Mesendoderm (in vitro differentiated cells): ENCODE measurements around the gene SPRR2F.

ENCODE experiments used
- DNase-seq: peaks from one replicate; pipeline ENCODE4 v3.0.0; 2013
- H2AK5ac ChIP-seq: 2 replicates; pipeline ENCODE4 v1.6.1; 2013; ENCODE audit warnings: low read length, inconsistent platforms
- H2BK120ac ChIP-seq: 2 replicates; pipeline ENCODE4 v1.6.1; 2013; ENCODE audit warnings: low read depth, mild to moderate bottlenecking, low read length, moderate library complexity, mixed read lengths
- H2BK15ac ChIP-seq: replicated peaks from 2 replicates; pipeline ENCODE4 v1.6.1; 2013; ENCODE audit warnings: low read depth, mild to moderate bottlenecking, moderate library complexity
- H2BK5ac ChIP-seq: 2 replicates; pipeline ENCODE4 v1.6.1; 2013; ENCODE audit warnings: low read length, inconsistent platforms
- H3K18ac ChIP-seq: 2 replicates; pipeline ENCODE4 v1.6.1; 2013; ENCODE audit warnings: mild to moderate bottlenecking, low read length, mixed read lengths
- H3K23ac ChIP-seq: one replicate; pipeline ENCODE4 v1.6.1; 2013; ENCODE audit warnings: low read length
- H3K27ac ChIP-seq: 2 replicates; pipeline ENCODE4 v1.5.1; 2013; ENCODE audit warnings: low read depth, mild to moderate bottlenecking, inconsistent platforms, low read length, moderate library complexity
- H3K27me3 ChIP-seq: 2 replicates; pipeline ENCODE4 v1.6.1; 2013; ENCODE audit warnings: low read length, control low read depth, mild to moderate bottlenecking, inconsistent platforms; ENCODE audit not compliant: insufficient read depth, poor library complexity
- H3K36me3 ChIP-seq: 2 replicates; pipeline ENCODE4 v1.6.1; 2013; ENCODE audit warnings: low read length, inconsistent platforms; ENCODE audit not compliant: control insufficient read depth, insufficient read depth
- H3K4ac ChIP-seq: one replicate; pipeline ENCODE4 v1.6.1; 2013; ENCODE audit warnings: low read depth, mild to moderate bottlenecking, low read length, moderate library complexity
- H3K4me1 ChIP-seq: 2 replicates; pipeline ENCODE4 v1.6.1; 2013; ENCODE audit warnings: low read depth, low read length, inconsistent platforms; ENCODE audit not compliant: control insufficient read depth
- H3K4me2 ChIP-seq: 2 replicates; pipeline ENCODE4 v1.6.1; 2013; ENCODE audit warnings: low read length
- H3K4me3 ChIP-seq: 2 replicates; pipeline ENCODE4 v1.5.1; 2013; ENCODE audit warnings: mild to moderate bottlenecking, low read length
- H3K56ac ChIP-seq: one replicate; pipeline ENCODE4 v1.6.1; 2013; ENCODE audit warnings: low read length
- H3K79me1 ChIP-seq: 2 replicates; pipeline ENCODE4 v1.6.1; 2013; ENCODE audit warnings: low read length, inconsistent platforms
- H3K79me2 ChIP-seq: 2 replicates; pipeline ENCODE4 v1.6.1; 2013; ENCODE audit warnings: mild to moderate bottlenecking, low read length; ENCODE audit not compliant: control insufficient read depth, insufficient read depth
- H3K9ac ChIP-seq: 2 replicates; pipeline ENCODE4 v1.6.1; 2013; ENCODE audit warnings: low read length, inconsistent platforms
- H4K5ac ChIP-seq: one replicate; pipeline ENCODE4 v1.6.1; 2013; ENCODE audit warnings: low read length
- H4K8ac ChIP-seq: one replicate; pipeline ENCODE4 v1.6.1; 2013; ENCODE audit warnings: low read depth, mild to moderate bottlenecking, control low read depth, low read length, moderate library complexity
- WGBS: extraction: QIAGEN DNeasy Blood & Tissue Kit; methylation state at CpG from one replicate; pipeline ENCODE4 v1.1.7; 2013; ENCODE audit warnings: low lambda C conversion rate, missing lambda C conversion rate; ENCODE audit not compliant: insufficient coverage; ENCODE audit errors: extremely low coverage; 5-methylcytosine and 5-hydroxymethylcytosine counted together

The SPRR2F gene

DNA sequence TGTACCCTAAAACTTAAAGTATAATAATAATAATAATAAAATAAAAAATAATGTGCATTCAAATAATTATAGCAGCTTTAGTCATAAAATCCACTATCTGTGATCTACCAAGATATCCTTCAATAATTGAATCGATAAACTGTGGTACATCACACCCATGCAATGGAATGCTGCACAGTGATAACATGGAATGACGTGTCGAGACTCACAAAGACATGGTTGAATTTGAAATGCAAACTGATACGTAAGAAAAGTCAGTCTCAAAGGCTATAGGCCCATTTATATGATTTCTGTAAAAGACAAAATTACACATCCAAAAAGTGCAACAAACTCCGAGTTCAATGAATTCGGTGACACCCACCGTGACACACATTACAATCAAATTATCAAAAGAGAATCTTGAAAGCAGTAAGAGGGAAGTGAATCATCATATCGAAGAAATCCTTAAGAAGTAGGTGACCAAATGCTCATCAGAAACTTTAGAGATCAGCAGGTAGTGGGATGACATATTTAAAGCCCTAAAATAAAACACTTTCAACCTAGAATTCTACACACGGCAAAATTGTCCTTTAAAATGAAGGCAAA, 13.8 kb downstream of the SPRR2F start:
- no peak overlapping the region for H3K9ac ChIP-seq
- H3K4me1 ChIP-seq, result no peaks in the 10 kb centered on the region
- H2BK120ac ChIP-seq, result no peak overlapping the region
- no peak overlapping the region for H3K56ac ChIP-seq
- H3K4me2 ChIP-seq, result no peak overlapping the region
- no peaks in the 10 kb centered on the region for H3K79me1 ChIP-seq
- H3K27me3 ChIP-seq, result no peaks in the 10 kb centered on the region
- H3K36me3 ChIP-seq, result no peaks in the 10 kb centered on the region
- H2BK15ac ChIP-seq, result no peak overlapping the region
- H3K4ac ChIP-seq, result no peak overlapping the region
- H2AK5ac ChIP-seq, result no peak overlapping the region
- DNase-seq, result no peak
- no peak overlapping the region for H3K23ac ChIP-seq
- H4K8ac ChIP-seq, result no peak overlapping the region
- no peak overlapping the region for H3K4me3 ChIP-seq
- WGBS, result no CpG with 5 or more reads among the region's 9 CpGs
- no peaks in the 10 kb centered on the region for H3K79me2 ChIP-seq
- no peak overlapping the region for H2BK5ac ChIP-seq
- H3K27ac ChIP-seq, result no peak overlapping the region
- H3K18ac ChIP-seq, result no peak overlapping the region
- H4K5ac ChIP-seq, result no peak overlapping the region

DNA sequence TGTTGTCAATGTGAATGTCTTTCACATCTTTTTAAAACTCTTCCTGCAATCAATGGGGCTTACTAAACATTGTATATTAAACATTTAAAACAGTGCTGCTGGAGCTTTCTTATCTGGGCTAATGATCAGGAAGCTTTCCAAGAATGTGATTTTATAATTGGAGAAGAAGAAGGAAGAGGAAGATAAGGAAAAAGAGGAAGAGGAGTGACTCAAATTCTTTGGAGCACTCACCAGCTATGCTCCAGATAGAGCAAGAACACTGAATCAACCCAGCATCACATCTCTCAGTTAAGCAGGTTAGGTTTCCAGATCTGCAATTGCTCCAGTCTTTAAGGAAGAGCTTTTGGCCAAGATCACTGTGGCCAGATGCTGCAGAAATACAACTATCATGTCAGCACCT, 17.6 kb downstream of the SPRR2F start:
- H4K5ac ChIP-seq, result no peak overlapping the region
- H3K27ac ChIP-seq, result no peak overlapping the region
- H3K36me3 ChIP-seq, result no peaks in the 10 kb centered on the region
- no peak overlapping the region for H4K8ac ChIP-seq
- no peaks in the 10 kb centered on the region for H3K79me1 ChIP-seq
- H3K56ac ChIP-seq, result no peak overlapping the region
- H3K9ac ChIP-seq, result no peak overlapping the region
- no peak overlapping the region for H2BK5ac ChIP-seq
- no peak overlapping the region for H3K18ac ChIP-seq
- H2BK15ac ChIP-seq, result no peak overlapping the region
- H3K79me2 ChIP-seq, result no peaks in the 10 kb centered on the region
- no peaks in the 10 kb centered on the region for H3K27me3 ChIP-seq
- H2AK5ac ChIP-seq, result no peak overlapping the region
- no peak overlapping the region for H3K4ac ChIP-seq
- no peak overlapping the region for H3K4me3 ChIP-seq
- DNase-seq, result no peak
- no peak overlapping the region for H3K23ac ChIP-seq
- no peak overlapping the region for H2BK120ac ChIP-seq
- H3K4me1 ChIP-seq, result no peaks in the 10 kb centered on the region
- H3K4me2 ChIP-seq, result no peak overlapping the region

DNA sequence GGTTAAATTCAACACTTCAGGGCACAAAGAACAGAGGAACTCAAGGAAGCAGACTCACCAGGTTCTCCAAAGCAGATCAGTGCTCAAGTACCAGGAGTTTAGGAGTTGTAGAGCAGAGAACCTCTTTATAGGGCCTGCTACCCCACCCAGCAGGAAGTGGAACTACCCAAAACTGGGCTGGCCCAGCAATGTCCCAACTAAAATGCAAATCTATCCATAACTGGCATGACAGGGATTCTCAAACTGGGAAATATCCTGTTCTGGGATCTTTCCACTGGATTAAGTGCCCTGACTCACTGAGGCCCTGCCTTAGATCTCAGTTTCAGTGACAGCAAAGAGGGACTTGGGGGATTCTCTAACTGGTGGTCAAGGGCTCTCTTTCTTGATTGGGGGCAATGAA, 18.9 kb downstream of the SPRR2F start, which contains the start of gene SPRR2E:
Gene SPRR2E (minus strand): TSS at position 101 of the 400 bp plus-strand sequence. CDS start 775 bp downstream, outside the sequence.
- Histone ChIP-seq H3K18ac (no peak within 1 kb of the TSS), H4K8ac (no peak within 1 kb of the TSS), H3K79me2 (no peaks in the 10 kb centered on the region), H3K23ac (no peak within 1 kb of the TSS), H3K79me1 (no peaks in the 10 kb centered on the region), H3K36me3 (no peaks in the 10 kb centered on the region), H2AK5ac (no peak within 1 kb of the TSS), H2BK15ac (no peak within 1 kb of the TSS), H2BK5ac (no peak within 1 kb of the TSS), H3K27ac (no peak within 1 kb of the TSS), H3K4ac (no peak within 1 kb of the TSS), H2BK120ac (no peak within 1 kb of the TSS), H4K5ac (no peak within 1 kb of the TSS), H3K4me2 (no peak within 1 kb of the TSS), H3K9ac (no peak within 1 kb of the TSS), H3K4me1 (no peaks in the 10 kb centered on the region), H3K27me3 (no peaks in the 10 kb centered on the region), H3K56ac (no peak within 1 kb of the TSS), H3K4me3 (no peak within 1 kb of the TSS)
- no peak for DNase-seq

DNA sequence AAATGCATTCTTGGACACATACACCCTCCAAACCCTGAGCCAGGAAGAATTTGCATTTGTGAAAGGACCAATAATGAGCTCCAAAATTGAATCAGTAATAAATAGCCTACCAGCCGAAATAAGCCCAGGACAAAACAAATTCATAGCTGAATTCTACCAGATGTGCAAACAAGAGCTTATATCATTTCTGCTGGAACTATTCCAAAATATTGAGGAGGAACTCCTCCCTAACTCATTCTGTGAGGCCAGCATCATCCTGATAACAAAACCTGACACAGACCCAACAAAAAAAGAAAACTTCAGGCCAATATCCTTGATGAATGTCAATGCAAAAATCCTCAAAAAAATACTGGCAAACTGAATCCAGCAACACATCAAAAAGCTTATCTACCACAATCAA, 25.7 kb downstream of the SPRR2F start:
- no peak for DNase-seq
- H3K4me2 ChIP-seq, result no peak overlapping the region
- H2BK5ac ChIP-seq, result no peak overlapping the region
- H4K5ac ChIP-seq, result no peak overlapping the region
- H4K8ac ChIP-seq, result no peak overlapping the region
- H3K4me1 ChIP-seq, result no peaks in the 10 kb centered on the region
- no peak overlapping the region for H3K18ac ChIP-seq
- no peaks in the 10 kb centered on the region for H3K36me3 ChIP-seq
- no peak overlapping the region for H3K4ac ChIP-seq
- no peak overlapping the region for H3K56ac ChIP-seq
- H2BK120ac ChIP-seq, result no peak overlapping the region
- H3K79me2 ChIP-seq, result no peaks in the 10 kb centered on the region
- WGBS, result no CpG with 5 or more reads among the region's 1 CpG
- no peak overlapping the region for H3K27ac ChIP-seq
- no peak overlapping the region for H2AK5ac ChIP-seq
- H3K79me1 ChIP-seq, result no peaks in the 10 kb centered on the region
- H3K27me3 ChIP-seq, result no peaks in the 10 kb centered on the region
- no peak overlapping the region for H3K4me3 ChIP-seq
- no peak overlapping the region for H3K23ac ChIP-seq
- H3K9ac ChIP-seq, result no peak overlapping the region
- no peak overlapping the region for H2BK15ac ChIP-seq

DNA sequence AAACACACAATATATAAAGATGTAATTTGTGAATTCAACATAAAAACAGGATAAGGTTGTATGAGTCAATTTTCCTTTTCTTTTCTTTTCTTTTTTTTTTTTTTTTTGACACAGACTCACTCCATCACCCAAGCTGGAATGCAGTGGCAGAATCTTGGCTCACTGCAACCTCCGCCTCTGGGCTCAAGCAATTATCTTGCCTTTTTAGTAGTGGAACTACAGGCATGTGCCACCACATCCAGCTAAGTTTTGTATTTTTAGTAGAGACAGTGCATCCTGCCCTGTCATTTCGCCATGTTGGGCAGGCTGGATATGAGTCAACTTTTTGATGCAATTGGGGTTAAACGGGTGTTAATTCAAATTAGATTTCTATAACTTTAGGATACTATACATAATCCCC, 31.6 kb downstream of the SPRR2F start:
- Histone ChIP-seq H3K18ac (no peak overlapping the region), H3K36me3 (no peaks in the 10 kb centered on the region), H3K27ac (no peak overlapping the region), H2BK15ac (no peak overlapping the region), H3K4me3 (no peak overlapping the region), H2BK5ac (no peak overlapping the region), H3K56ac (no peak overlapping the region), H3K4me2 (no peak overlapping the region), H3K79me1 (no peaks in the 10 kb centered on the region), H3K79me2 (no peaks in the 10 kb centered on the region), H3K9ac (no peak overlapping the region), H3K4ac (no peak overlapping the region), H4K5ac (no peak overlapping the region), H3K23ac (no peak overlapping the region), H4K8ac (no peak overlapping the region), H3K27me3 (no peaks in the 10 kb centered on the region), H3K4me1 (no peaks in the 10 kb centered on the region), H2BK120ac (no peak overlapping the region), H2AK5ac (no peak overlapping the region)
- no CpG with 5 or more reads among the region's 3 CpGs for WGBS
- no peak for DNase-seq
